Natural killer cell (primary cell): Measurements from ENCODE around the gene LRRC3C. TPM values are rescaled to one million over a fixed set of nuclear protein-coding genes. Genes with fewer than 3 reads are reported as not detected.

ENCODE experiments used
- ATAC-seq, 3 donors: fragments of 150-1000 bp in 2 of 3; fragments of 200-7000 bp in 1 of 3; cut with Tn5 transposase; 1 replicate in 1 of 3; 2 replicates in 2 of 3; pipeline ENCODE4 v1.10.0; 2021; ENCODE audit warnings: mild to moderate bottlenecking in 2 of 3, moderate library complexity in 2 of 3
- DNase-seq, 2 donors: peaks; one replicate each; pipeline versions ENCODE4 v3.0.0 to v3.0.0-alpha.2; 2013 to 2021; ENCODE audit warnings: mixed read lengths in 1 of 2
- H3K27ac ChIP-seq: one replicate; pipeline ENCODE4 v1.5.1; 2013; ENCODE audit warnings: mild to moderate bottlenecking, low read length
- H3K27me3 ChIP-seq: one replicate; pipeline ENCODE4 v1.6.1; 2013; ENCODE audit warnings: low read length; ENCODE audit not compliant: control insufficient read depth, insufficient read depth
- H3K36me3 ChIP-seq: one replicate; pipeline ENCODE4 v1.6.1; 2013; ENCODE audit warnings: low read length; ENCODE audit not compliant: control insufficient read depth, insufficient read depth
- H3K4me1 ChIP-seq: one replicate; pipeline ENCODE4 v1.6.1; 2013; ENCODE audit warnings: low read length; ENCODE audit not compliant: control insufficient read depth, insufficient read depth
- H3K4me3 ChIP-seq: one replicate; pipeline ENCODE4 v1.5.1; 2013; ENCODE audit warnings: low read length
- H3K9me3 ChIP-seq: one replicate; pipeline ENCODE4 v1.6.1; 2013; ENCODE audit warnings: low read length; ENCODE audit not compliant: control insufficient read depth, insufficient read depth
- H3K27ac Mint-ChIP-seq, 2 donors: one replicate each; pipeline ENCODE4 v1.8.0; 2022; ENCODE audit warnings: mild to moderate bottlenecking in 2 of 2, mixed read lengths in 2 of 2, moderate library complexity in 1 of 2
- H3K27me3 Mint-ChIP-seq, 2 donors: one replicate each; pipeline ENCODE4 v1.8.0; 2022; ENCODE audit warnings: low read depth in 2 of 2, mixed read lengths in 2 of 2
- H3K36me3 Mint-ChIP-seq: one replicate; pipeline ENCODE4 v1.8.0; 2022; ENCODE audit warnings: mixed read lengths
- H3K4me1 Mint-ChIP-seq, 2 donors: one replicate each; pipeline ENCODE4 v1.8.0; 2022; ENCODE audit warnings: mixed read lengths in 2 of 2
- H3K4me3 Mint-ChIP-seq: one replicate; pipeline ENCODE4 v1.8.0; 2022; ENCODE audit warnings: mild to moderate bottlenecking, moderate library complexity, mixed read lengths
- H3K9me3 Mint-ChIP-seq, 2 donors: one replicate each; pipeline ENCODE4 v1.8.0; 2022; ENCODE audit warnings: mixed read lengths in 2 of 2
- CTCF ChIP-seq: fragments of 200-600 bp; IDR thresholded peaks from one replicate; pipeline ENCODE4 v1.8.0; 2022; ENCODE audit warnings: antibody characterized with exemption
- WGBS: methylation state at CpG from one replicate; pipeline ENCODE4 v1.1.7; 2013; ENCODE audit warnings: missing lambda C conversion rate; ENCODE audit not compliant: insufficient coverage; 5-methylcytosine and 5-hydroxymethylcytosine counted together
- intact Hi-C: fragments of 100-400 bp; cut with micrococcal nuclease; formaldehyde crosslinking; loops from one replicate; pipeline ENCODE4 v1.14.2; 2022
- total RNA-seq, 4 donors: library from RNA; stranded (reverse); fragments of 120-200 nt in 1 of 4; gene quantifications; one replicate each; pipeline versions ENCODE4 v1.2.3 to v1.2.4, GENCODE V29; 2013 to 2022

LRRC3C gene
- total RNA-seq, 3 donors from 2014 or later (not counting 1 experiment from before 2014, with no cell fraction given), result not detected

- H3K4me3 Mint-ChIP-seq, result no peak overlapping the region
Measured at GRCh38 chr17:39955726-39956225, 28.2 kb downstream of the LRRC3C start.

GRCh38 chr17:39960524-39961041 is 33.1 kb downstream of the LRRC3C start:
- DNase-seq (no peak), ATAC-seq (no peak)
- H3K9me3 ChIP-seq, result no peaks in the 10 kb centered on the region
- Mint-ChIP-seq H3K4me3 (no peak overlapping the region), H3K9me3 (no peaks in the 10 kb centered on the region), H3K27ac (no peak overlapping the region), H3K4me1 (peaks cover 8 to 16% of the 10 kb centered on the region in 2 donors), H3K27me3 (peaks cover 0 to 3% of the 10 kb centered on the region in 2 donors), H3K36me3 (no peaks in the 10 kb centered on the region)
- H3K4me1 ChIP-seq, result peaks cover 24% of the 10 kb centered on the region
- H3K27ac ChIP-seq, result no peak overlapping the region
- WGBS, result 96% methylated on average over 8 of the region's 8 CpGs
- H3K27me3 ChIP-seq, result no peaks in the 10 kb centered on the region
- no peak for TF ChIP-seq CTCF
- H3K36me3 ChIP-seq, result no peaks in the 10 kb centered on the region
- no peak overlapping the region for H3K4me3 ChIP-seq
- intact Hi-C loops, result no loop called here

More at GRCh38 chr17:39955726-39956225, 28.2 kb downstream of the LRRC3C start:
- Mint-ChIP-seq H3K4me1 (peaks cover 8 to 12% of the 10 kb centered on the region in 2 donors), H3K27ac (no peak overlapping the region), H3K9me3 (no peaks in the 10 kb centered on the region), H3K36me3 (no peaks in the 10 kb centered on the region), H3K27me3 (no peaks in the 10 kb centered on the region)
- Histone ChIP-seq H3K4me3 (no peak overlapping the region), H3K27me3 (no peaks in the 10 kb centered on the region), H3K36me3 (no peaks in the 10 kb centered on the region), H3K9me3 (no peaks in the 10 kb centered on the region), H3K27ac (no peak overlapping the region), H3K4me1 (peaks cover 25% of the 10 kb centered on the region)
- no peak for TF ChIP-seq CTCF
- 93% methylated on average over 3 of the region's 4 CpGs for WGBS
- intact Hi-C loops, result no loop called here
- no peak for ATAC-seq
- DNase-seq, result no peak

- Histone ChIP-seq H3K27me3 (no peaks in the 10 kb centered on the region), H3K36me3 (no peaks in the 10 kb centered on the region), H3K4me3 (no peak within 1 kb of the TSS), H3K9me3 (no peaks in the 10 kb centered on the region), H3K4me1 (peaks cover 44% of the 10 kb centered on the region), H3K27ac (no peak within 1 kb of the TSS)
- intact Hi-C loops, result no loop called here
- Mint-ChIP-seq H3K27me3 (peaks cover 0 to 7% of the 10 kb centered on the region in 2 donors), H3K9me3 (no peaks in the 10 kb centered on the region), H3K4me3 (no peak within 1 kb of the TSS), H3K27ac (peak within 1 kb of the TSS in 1 of 2 donors; percentile 66), H3K36me3 (no peaks in the 10 kb centered on the region), H3K4me1 (peaks cover 8 to 26% of the 10 kb centered on the region in 2 donors)
- ATAC-seq (no peak), DNase-seq (no peak)
- 76% methylated on average over 3 of the region's 6 CpGs for WGBS
- TF ChIP-seq CTCF, result no peak
Measured at GRCh38 chr17:39962642-39963220, 35.2 kb downstream of the LRRC3C start, which contains the start of gene GSDMA. Gene GSDMA (plus strand): TSS chr17:39963004. CDS start chr17:39965688, 2,684 bp downstream.
